HG02981 (cell line): ENCODE results near the gene PARD3.
A peak's percentile ranks its signal among the peaks of the same experiment; 100 is the strongest.

Experiments used
- ATAC-seq: cut with Tn5 transposase; IDR thresholded peaks from one replicate; pipeline ENCODE4 v1.9.1; 2021; ENCODE audit warnings: mild to moderate bottlenecking, moderate library complexity; ENCODE audit not compliant: unreplicated experiment

The PARD3 gene

GRCh38 chr10:34549953-34550352 lies 265.1 kb downstream of the PARD3 start:
- ATAC-seq, result no peak

- ATAC-seq, result no peak
These were observed 266.1 kb downstream of the PARD3 start for GRCh38 chr10:34549001-34549400.

GRCh38 chr10:34548466-34548865 lies 266.6 kb downstream of the PARD3 start:
- no peak for ATAC-seq

GRCh38 chr10:34547695-34548094 lies 267.4 kb downstream of the PARD3 start:
- ATAC-seq, result no peak

GRCh38 chr10:34547291-34547690 lies 267.8 kb downstream of the PARD3 start:
- no peak for ATAC-seq

- no peak for ATAC-seq
These were observed 270.7 kb downstream of the PARD3 start for GRCh38 chr10:34544400-34544799.

- ATAC-seq, result no peak
These were observed 271.4 kb downstream of the PARD3 start for GRCh38 chr10:34543716-34544115.

GRCh38 chr10:34540492-34540891 lies 274.6 kb downstream of the PARD3 start:
- no peak for ATAC-seq

- no peak for ATAC-seq
These were observed 275.4 kb downstream of the PARD3 start for GRCh38 chr10:34539533-34540315.

GRCh38 chr10:34538281-34538829 lies 276.7 kb downstream of the PARD3 start:
- peak; percentile 43 for ATAC-seq

- peak; percentile 77 for ATAC-seq
These were observed 277.4 kb downstream of the PARD3 start for GRCh38 chr10:34537629-34538231.

- no peak for ATAC-seq
These were observed 279.2 kb downstream of the PARD3 start for GRCh38 chr10:34535872-34536271.

GRCh38 chr10:34530778-34531177 lies 284.3 kb downstream of the PARD3 start:
- ATAC-seq, result no peak

GRCh38 chr10:34528320-34528719 lies 286.8 kb downstream of the PARD3 start:
- ATAC-seq, result peak; percentile 50

GRCh38 chr10:34526758-34527730 lies 288.1 kb downstream of the PARD3 start:
- no peak for ATAC-seq

GRCh38 chr10:34526186-34526585 lies 288.9 kb downstream of the PARD3 start:
- no peak for ATAC-seq

GRCh38 chr10:34524369-34525091 lies 290.6 kb downstream of the PARD3 start:
- no peak for ATAC-seq

- ATAC-seq, result no peak
These were observed 291.9 kb downstream of the PARD3 start for GRCh38 chr10:34523017-34523767.

GRCh38 chr10:34522546-34522945 lies 292.6 kb downstream of the PARD3 start:
- peak; percentile 46 for ATAC-seq

GRCh38 chr10:34520510-34520909 lies 294.6 kb downstream of the PARD3 start:
- ATAC-seq, result no peak
